M059J (cell line): ENCODE measurements around the gene TENT4B. TPM values are rescaled to one million over a fixed set of nuclear protein-coding genes. Genes with fewer than 3 reads are reported as not detected.

Source experiments
- DNase-seq: peaks from one replicate; pipeline ENCODE4 v3.0.0-alpha.2; 2012; ENCODE audit warnings: low read depth
- total RNA-seq: library from RNA; depleted of rRNA; stranded (reverse); fragments of >200 nt; shearing (Covaris generic); gene quantifications from 2 replicates; pipeline ENCODE4 v1.2.3, GENCODE V29; 2014; rRNA removed

Gene TENT4B
- total RNA-seq, 1 experiment from 2014 or later, result 10.6 TPM

- DNase-seq, result no peak
These were observed 117.5 kb downstream of the TENT4B start for GRCh38 chr16:50270510-50271147.

DNA sequence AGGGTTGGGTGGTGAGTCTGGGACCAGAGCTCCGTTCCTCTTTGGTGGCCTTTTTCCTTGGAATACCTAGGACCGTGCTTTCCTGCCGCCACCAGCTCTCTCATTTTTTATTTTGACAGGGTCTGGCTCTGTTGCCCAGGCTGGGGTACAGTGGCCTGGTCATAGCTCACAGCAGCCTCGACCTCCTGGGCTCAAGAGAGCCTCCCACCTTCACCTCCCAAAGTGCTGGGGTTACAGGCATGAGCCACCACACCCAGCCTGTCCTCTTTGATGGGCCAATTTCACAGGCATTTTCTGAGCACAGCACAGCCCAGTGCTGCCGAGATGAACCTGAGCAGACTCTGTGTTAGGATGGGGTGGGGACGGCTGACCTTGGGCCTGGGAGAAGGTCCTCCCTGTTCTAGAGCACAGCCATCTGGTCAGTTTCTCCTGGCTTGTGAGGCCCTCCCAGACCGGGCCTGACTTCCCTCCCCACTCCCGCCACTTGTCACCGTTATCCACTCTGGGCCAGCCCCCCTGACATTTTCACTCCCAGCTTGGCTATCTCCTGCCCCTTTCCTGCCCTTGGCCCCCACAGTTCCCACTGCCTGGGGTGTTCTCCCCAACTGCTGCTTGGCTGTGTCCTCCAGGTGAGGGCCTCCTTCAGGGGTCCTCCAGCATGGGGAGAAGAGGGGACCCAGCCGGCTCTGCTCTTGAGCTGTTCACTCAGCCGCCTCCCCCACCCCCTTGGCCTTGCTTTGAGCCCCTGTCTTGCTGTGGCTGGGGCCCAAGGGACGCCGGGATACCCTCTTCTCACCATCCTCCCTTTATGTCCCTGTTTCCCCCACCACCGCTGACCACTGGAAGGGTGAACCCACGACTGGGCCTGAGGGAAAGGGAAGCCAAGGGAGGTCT is 118.3 kb downstream of the TENT4B start:
- no peak for DNase-seq

- DNase-seq, result peak; percentile 44
These were observed 119.0 kb downstream of the TENT4B start for GRCh38 chr16:50272111-50272571.

- DNase-seq, result no peak
These were observed 119.7 kb downstream of the TENT4B start for GRCh38 chr16:50272687-50273381.

DNA sequence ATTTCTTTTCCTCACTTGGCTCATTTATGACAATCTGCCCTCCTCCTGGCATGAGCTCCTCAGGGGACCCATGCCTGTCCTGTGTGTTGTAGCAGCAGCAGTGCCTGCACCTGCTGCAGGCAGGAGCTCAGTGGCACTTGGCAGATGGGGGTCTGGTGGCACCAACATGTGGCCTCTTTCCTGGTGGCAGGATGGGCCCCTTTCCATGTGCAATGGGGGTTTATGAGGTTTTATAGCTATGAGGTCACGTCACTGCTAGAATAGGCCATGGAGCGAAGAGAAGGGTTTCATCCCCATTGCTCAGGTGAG is 120.2 kb downstream of the TENT4B start:
- DNase-seq, result no peak

GRCh38 chr16:50273888-50274325 is 120.8 kb downstream of the TENT4B start:
- no peak for DNase-seq

DNA sequence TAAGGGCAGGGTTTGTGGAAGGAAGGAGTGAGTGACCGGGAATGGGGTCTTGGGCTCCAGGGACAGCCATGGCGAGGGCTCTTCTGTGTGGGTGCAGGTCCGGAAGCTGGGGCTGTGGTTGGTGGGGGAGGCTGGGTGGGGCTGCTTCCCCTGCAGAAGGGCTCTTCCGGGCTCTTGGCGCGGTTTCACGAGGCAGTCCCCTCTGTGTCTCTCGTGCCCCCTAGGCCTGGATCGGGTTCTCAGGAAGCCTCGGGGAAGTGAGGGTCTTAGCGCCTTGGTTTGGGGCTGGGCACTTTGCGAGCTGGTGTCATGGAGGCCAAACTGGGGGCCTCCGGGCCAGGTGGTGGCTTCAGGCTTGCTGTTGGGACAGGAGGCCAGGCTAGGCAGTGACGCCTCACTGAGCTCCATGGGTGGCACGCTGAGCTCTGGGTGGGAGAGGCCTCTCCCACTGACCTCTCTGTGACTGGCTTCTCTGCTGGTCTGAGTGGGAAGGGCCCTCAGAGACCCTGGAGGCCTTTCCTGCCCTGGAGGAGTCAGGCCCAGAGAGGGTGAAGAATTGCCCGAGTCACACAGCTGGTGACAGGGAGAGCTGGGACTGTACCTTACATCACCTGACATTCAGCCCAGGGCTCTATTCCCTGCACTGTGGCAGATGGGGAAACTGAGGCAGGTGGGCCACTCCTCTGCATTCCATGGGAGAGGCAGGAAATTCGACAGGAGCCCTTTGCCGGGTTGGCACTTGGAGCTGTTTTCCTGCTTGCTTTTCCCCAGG is 121.4 kb downstream of the TENT4B start:
- DNase-seq, result no peak

DNA sequence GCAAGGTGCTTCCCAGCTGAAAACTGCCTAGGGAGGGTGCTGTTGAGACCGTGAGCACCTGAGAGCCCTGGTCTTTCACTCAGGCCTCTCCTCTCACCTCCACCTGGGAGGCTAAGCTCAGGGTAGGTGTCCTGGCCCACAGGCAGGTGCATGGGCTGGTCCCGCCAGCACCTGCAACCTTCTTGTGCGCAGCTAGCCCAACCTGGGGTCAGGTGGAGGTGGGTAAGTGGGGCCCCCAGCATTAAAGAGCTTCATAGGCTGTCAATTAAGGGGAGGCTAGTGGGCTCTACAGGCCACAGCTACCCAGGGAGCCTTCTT is 122.0 kb downstream of the TENT4B start:
- no peak for DNase-seq

DNA sequence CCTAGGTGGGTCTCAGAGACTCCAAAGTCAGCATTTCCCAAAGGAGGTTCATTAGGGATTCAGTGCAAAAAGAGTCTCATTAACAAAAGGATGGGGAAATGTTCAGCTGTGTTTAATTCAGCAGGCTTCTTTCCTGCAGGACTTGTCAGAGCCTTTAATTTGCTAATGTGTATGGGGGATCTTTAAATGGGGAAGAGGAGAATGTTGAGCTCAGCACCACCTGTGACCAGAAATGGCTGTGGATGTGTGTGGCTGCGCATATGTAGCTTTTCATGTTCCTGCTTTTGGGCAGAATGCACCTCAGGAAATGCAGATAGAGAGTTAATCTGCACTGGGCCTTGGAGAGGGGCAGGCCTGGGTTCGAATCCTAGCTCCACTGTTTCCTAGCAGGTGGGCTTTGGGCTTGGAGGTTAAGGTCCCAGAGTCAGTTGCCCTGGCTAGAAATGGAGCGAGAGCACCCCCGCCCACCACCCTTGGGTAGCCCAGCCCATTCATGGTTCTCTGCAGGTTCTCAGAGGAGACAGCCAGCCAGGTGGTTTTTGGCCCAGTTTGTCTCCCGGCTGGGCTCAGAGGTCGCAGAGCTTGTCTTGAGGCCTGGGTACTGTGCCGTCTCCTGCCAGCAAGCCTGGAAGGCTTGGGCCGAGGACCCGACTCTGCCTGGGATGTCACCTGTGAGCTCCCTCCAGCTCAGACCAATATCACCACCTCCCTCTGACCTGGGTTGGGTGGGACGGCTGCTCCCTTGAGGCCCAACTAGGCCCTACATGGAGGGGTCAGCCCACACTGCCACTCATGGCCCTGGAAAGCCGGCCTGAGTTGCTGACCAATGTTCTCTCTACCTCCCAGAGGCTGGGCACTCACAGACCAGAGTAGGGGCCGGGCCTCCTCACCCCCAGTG is 122.6 kb downstream of the TENT4B start:
- DNase-seq, result no peak

- no peak for DNase-seq
These were observed 123.2 kb downstream of the TENT4B start for GRCh38 chr16:50276326-50276640.

- DNase-seq, result peak; percentile 32
These were observed 123.9 kb downstream of the TENT4B start for GRCh38 chr16:50276801-50277555.

- no peak for DNase-seq
These were observed 125.1 kb downstream of the TENT4B start for GRCh38 chr16:50278251-50278650.

GRCh38 chr16:50279504-50279865 is 126.4 kb downstream of the TENT4B start:
- no peak for DNase-seq

GRCh38 chr16:50280932-50281331 is 127.8 kb downstream of the TENT4B start:
- DNase-seq, result no peak

Other genes with a start within 250 kb of the TENT4B start
- gene CNEP1R1, start 128.1 kb upstream of the TENT4B start, total RNA-seq, result 39.5 and 43.4 TPM in 2 replicates
- 15.8 and 24.1 TPM in 2 replicates for gene HEATR3, start 87.3 kb upstream of the TENT4B start, total RNA-seq
- 10.5 and 17.4 TPM in 2 replicates for gene ADCY7, start 113.2 kb downstream of the TENT4B start, total RNA-seq
- 38.7 and 56.3 TPM in 2 replicates for gene BRD7, start 215.7 kb downstream of the TENT4B start, total RNA-seq